HG03103 (cell line): Measurements from ENCODE around the gene VWA3B.

Source experiments
- ATAC-seq: cut with Tn5 transposase; IDR thresholded peaks from one replicate; pipeline ENCODE4 v1.9.1; 2021; ENCODE audit warnings: low read depth; ENCODE audit not compliant: unreplicated experiment

Gene VWA3B

DNA sequence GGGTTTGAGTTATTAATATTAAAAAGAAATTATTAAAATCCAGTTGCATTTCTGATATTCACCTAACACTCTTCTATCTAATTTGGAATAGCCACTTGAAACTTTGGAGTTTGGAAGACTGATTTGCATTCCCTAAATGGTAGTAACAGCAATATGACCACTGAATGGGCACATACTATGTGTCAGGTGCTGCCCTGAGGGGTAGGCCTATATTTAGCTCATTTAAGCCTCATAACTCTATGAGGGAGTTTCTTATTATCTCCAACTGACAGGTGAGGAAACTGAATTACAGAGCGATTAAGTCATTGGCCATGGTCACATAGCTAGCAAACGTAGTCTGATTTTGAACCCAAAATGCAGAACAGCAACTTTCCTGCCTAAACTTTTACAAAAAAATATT is 77.3 kb downstream of the VWA3B start:
- ATAC-seq = no peak

DNA sequence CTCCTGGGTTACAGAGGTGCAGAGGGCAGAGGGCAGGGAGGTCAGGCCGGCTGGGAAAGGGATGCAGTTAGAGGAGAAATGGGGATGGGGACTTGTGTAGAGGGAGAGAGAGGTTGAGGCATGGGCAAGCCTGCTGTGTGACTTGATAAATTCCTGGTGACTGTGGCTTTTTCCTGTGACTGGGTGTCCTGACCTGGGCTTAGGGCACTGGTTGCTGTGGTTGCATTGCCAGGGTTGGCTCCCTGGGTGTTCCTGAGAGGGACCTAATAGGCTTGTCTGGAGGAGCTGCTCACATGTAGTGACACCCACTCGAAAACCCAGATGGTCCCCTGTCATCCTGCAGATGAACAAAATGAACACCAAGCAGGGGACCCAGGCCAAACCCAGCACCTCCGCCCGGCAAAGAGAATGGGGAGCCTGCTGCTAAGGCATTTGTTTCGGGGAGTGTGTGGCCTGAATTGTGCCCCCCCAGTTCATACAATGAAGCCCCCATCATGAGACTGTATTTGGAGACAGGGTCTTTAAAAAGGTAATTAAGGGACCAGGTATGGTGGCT is 78.6 kb downstream of the VWA3B start:
- no peak for ATAC-seq

DNA sequence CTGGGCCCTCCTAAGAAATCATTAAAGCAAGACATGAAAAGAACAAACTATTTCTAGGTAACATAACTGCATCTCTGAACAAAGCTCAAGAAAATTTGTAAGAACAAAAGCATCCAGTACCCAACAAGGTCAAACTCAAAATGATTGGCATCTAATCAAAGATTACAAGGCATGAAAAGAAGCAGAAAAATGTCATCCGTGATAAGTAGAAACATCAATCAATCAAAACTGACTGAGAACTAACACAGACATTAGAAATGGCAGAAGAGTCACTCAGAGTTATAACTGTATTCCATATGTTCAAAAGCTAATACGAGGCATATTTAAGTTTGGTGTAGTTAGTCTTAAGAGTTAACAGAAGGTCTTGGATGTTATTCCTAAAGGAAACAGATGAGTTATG is 80.9 kb downstream of the VWA3B start:
- no peak for ATAC-seq

DNA sequence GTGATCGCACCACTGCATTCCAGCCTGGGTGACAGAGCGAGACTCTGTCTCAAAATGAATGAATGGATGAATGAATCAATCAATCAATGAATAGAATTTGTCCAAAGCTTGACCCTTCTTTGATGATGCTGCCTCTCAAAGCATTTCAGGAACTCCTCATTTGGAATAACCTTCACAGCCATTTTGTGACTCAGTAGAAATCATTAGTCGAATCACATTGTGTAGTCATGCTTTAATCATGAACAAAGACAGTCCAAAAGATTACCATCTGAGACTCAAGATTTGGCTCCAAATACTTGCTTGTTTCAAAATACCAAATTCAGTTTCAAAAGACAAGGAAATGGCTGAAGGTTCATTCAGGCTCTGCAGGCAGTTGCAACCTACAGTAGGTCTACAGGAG is 83.1 kb downstream of the VWA3B start:
- no peak for ATAC-seq

DNA sequence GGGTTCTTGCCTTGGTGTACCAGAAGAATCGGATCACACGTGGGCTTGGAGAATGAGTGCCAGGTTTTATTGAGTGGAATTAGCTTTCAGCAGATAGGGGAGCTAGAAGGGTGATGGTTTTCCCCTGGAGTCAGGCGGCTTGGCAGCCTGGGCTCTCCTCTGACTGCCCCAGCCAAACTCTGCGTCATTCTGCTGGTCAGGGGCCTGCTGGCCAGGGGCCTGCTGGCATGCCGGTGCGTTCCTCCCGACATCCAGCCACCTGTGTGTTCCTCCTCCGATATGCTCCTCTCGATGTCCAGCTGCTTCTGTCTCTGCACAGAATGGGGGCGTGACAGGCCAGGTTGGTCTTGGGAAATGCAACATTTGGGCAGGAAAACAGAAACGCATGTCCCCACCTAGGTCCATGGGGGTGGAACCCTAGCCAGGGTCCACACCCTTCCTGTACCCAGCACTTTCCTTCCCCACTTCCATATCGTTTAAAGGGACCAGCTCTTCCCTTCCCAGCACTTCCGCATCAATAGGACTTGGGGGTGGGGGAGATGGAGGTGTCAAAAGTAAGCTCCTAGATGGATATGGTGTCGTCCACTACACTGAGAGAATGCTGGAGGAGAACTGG is 85.3 kb downstream of the VWA3B start:
- no peak for ATAC-seq

DNA sequence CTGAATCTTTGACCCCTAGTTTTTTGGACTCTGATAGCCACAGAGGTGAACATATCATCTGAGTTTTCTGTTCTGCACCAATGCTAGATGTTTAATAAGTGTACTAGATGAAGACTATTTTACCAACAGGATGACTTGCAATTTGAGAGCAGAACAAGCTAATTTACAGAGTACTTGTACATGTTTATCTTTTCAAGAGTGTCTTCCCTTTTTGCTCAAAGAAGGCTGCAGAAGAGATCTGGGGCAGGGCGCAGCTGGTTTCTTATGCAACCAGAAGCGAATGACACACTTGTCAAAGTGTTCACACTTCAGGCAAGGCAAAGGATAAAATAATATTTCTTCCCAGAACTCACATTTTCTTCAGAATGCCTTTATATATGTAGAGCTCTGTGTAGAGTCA is 86.0 kb downstream of the VWA3B start:
- no peak for ATAC-seq

DNA sequence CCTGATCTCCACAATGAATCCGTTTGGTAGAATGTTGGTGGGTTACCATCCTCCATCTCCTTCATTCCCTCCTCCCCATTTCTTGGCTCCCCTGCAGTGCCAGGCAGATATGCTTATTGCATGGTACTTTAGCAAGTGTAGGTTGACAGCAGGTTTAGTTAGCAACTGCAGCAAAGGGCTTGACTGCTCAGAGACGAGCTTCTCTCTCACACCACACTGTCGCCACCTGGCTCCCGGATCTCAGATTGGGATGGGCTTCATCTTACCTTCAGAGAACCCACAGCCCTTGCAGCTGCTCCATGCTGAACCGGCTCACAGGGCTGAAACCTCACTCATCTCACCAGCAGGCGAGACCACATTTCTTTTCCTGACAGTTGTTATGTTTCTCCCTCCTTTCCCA is 88.8 kb downstream of the VWA3B start:
- no peak for ATAC-seq

DNA sequence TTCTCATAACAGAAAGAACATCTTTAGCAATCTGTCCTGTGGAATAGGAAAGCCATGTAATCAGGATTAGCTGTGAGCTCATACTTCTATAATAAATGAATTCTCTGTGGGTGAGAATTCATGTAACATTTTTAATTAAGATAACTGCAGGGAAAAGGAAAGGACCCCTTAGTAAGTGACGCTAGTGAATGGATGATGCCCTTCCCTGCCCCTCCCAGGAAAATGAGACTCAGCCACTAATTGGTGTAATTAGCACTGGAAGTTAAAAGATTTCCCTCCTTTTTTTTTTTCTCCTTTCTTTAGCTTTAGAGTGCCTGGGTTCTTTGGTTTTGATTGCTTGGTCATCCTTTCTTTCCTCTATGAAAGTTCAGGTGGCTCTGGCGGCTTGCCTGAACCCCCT is 90.3 kb downstream of the VWA3B start:
- ATAC-seq = no peak

DNA sequence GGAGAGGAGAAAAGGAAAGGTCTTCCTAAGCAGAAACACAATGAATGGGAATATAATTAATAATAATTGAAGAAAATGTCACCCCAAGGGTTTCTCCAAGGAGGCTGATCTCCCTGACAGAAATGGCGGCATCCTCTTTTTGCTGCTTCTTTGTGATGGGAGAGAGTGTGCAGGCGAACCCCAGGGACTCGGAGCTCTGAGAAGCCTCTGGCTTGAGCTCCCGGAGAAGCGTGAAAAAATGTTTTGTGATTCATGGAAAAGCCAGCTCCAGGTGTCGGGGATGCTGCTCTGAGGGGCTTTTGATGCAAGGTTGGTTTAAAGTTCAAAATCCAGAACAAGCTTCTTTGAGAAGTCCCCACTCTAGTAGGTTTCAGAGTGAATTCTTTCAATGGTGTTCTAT is 91.0 kb downstream of the VWA3B start:
- no peak for ATAC-seq

DNA sequence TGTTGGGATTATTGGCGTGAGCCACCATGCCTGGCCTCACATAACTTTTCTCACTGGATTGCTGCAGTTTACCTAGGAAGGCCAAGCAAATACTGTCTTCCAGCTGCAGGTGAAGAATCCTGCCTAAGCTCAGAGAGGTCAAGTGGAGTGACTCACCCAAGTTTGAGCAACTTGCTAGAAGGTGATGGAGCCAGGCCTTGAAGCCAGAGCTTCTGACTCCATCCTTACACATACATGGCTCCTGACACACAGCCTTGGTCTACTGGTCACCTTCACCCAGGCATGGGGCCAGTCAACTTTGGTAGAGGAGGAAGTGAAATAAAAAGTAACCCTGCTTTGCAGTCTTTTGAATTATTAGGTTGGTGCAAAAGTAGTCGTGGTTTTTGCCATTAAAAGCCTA is 93.5 kb downstream of the VWA3B start:
- ATAC-seq = no peak

DNA sequence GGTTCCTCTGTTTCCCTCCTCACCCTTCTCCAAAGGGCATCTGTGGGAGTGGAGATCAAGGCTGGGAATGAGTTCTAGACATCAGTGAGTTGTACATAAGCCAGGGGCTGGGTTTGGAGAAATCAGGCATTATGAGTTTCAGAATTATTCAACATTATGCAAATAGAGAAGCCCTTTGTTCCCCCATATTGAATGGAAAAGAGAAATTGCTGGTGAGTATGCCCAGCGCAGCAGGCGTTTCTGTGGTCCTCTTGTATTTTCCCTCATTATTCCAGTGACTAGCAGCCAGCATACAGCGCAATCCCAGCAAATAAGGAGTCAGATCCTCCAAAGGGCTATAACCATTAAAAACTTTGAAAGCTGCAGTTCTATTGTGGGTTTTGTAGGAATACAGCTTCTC is 94.4 kb downstream of the VWA3B start:
- ATAC-seq = no peak

DNA sequence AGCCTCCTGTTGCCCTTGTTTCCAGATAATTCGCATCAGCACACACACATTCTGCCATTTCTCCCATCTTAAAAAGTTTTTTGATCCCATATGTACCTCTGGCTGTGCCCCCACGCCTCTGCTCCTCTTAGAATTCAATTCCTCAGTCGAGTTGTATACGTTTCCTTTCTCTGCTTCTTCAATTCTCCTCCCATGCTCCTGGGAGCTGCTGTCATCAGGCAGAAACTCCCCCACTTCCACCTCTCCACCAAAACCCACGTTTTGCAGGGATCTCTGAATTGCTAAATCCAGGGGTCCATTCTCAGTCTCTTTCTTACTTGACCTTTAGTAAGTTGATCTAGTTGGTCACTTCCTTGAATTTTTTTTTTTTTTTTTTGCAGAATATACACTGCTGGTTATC is 98.8 kb downstream of the VWA3B start:
- ATAC-seq = no peak

DNA sequence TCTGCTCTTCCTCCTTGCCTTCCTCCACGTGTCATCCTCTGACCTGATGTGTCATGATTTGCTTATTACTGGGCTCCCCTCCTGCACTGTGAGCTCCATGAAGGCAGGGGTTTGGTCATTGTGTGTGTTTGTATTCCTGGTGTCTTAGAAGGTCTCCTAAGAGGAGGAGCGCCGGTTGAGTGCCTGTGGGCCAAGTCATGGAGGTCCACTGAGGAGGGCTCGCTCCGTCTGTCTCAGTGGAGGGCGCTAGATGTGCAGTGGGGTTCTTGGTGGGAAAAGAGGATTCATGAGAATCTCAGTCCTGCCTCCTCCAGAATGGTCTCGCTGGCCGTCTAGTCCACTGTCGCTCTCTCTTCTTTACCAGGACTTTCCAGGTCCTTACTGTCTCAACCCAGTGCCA is 100.2 kb downstream of the VWA3B start:
- ATAC-seq = no peak

DNA sequence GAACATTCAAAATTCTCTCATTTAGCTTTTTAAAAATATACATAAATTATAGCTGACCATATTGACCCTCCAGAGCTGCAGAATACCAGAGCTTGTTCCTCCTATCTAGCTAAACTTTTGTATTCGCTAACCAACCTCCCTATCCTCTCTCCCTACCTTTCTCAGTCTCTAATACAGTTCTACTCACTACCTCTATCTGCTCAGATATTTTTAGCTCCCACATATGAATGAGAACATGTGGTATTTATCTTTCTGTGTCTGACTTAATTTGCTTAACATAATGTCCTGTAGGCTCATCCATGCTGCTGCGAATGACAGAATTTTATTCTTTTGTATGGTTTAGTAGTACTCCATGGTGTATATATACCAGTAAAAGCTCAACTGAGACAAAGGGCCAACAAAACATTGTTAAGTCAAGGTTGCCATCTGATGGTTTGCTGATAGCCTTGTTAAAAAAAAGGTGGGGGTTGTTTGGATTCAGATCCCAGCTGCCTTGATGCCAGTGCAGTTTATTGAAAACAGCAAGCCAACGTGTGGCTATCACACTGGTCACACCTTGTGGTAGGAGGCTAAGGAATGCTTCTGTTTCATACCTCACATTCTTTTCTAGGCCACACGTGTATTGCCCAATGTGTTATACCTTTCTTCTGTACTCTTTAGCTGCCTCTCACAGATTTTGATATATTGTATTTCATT is 101.5 kb downstream of the VWA3B start:
- no peak for ATAC-seq

DNA sequence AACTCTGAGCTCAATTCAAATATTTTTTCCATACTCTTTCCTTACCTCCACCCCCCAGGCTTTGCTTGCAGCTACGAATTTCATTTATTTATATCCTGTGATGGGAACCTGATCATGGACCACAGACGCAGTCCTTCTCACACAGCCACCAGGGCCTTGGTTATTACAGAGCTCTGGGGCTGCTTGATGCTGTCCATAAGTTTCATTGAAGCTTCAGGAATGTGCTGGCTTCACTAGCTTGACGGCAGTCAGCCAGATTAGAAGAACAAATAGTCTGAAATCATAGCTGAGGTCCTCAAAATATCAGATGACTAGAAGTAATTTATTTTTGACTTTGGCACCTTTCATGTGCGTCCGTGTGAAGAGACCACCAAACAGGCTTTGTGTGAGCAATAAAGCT is 104.9 kb downstream of the VWA3B start:
- no peak for ATAC-seq

DNA sequence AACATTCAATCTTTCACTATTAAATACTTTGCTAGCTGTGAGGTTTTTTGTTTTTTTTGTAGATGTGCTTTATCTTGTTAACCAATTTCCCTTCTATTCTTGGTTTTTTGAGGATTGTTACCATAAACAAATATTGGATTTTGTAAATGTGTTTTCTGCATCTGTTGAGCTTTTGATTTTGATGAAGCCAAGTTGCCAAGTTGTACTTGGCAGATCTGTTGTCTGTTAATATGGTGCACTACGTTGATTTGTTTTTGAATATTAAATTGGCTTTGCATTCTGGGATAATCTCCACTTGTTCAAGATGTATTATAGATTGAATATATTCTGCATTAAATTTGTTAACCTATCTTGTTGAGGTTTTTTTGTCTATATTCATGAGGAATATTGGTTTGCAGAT is 114.6 kb downstream of the VWA3B start:
- no peak for ATAC-seq

DNA sequence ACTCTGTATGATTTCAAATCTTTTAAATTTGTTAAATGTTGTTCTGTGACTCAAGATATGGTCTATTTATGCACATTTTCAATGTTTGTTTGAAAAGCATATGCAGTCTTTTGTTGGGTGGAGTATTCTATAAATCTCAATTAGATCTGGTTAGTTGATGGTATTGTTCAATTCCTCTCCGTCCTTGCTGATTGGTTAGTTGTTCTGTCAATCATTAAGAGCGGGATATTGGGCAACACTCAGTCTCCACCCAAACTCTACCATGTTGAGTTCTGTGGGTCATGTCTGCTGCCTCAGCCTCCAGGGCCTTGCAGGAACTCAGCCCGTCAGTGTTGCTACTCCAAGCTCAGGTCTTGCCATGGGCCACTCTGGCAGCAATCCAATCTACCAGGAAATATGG is 118.9 kb downstream of the VWA3B start:
- ATAC-seq = no peak

DNA sequence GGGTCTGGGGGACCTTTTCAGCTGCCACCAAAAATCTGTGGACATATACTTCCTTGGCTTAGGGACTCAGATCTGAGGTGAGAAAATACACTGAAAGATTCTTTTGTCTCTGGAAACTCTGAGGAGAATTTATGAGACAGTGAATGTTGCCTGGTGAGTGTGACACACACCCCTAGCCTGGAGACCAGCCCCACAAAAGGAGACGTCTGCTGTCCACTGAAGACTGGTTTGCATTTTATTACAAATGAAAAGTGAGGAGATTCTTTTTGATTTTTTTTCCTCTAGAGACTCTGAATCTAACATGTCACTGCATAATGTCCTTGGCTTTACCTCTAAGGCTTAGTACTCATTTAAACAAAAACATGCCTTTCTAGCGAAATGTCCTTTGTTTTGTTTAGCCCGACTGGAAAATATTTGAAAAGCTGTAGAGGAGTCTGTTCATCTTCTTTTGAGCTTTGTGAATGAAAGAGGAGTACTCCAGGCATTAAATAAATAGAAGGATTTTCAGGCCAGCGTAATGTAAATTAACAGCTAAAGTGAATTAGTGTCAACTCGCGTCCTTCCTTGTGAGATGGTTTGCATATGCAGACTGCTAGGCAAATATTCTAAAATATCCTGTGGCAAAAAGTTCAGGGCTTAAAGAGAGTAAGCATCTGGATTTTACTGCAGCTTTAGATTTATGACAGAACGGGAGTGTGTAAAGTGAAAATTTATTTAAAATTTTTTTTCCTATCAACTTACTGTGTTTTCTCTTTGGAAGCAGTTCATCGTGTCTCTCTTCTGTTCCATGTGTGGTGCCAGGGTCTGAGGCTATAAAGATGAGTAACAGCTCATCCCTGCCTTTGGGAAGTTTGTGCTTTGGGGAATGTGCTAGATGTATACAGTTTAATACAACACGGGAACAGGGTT is 125.4 kb downstream of the VWA3B start:
- ATAC-seq = no peak

DNA sequence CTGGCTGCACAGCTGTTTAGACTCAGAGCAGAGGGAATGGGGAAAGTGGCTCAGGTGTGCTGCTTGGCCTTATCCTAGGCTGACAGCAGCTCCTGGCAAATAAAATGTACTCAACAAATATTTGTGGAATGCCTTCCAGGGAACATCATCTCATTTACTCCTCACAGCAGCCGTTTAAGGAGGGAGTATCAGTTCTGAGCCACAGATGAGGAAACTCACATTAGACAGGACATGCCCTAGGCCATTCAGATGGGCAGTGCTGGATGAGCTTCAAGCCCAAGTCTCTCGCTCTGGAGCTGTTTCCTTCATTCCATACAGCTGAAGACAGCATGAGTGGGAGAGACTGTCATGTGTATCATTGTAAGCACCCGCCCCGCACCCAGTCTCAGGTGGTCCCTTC is 129.6 kb downstream of the VWA3B start:
- ATAC-seq = no peak

DNA sequence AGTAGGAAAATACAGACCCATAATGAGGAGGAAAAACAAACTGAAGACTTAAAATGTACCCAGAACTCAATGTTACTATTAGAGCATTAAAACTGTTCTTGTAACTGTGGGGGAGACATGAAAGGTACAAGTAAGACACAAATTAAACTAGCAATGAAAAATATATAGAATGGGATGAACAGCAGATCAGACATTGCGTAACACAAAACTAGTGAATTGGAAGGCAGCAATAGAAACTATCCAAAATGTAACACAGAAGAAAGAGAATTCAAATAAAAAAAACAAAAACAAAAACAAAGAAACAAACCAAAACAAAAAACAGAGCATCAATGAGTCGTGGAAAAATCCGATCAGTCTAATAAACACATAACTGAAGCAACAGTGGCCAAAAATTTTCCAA is 132.2 kb downstream of the VWA3B start:
- no peak for ATAC-seq

DNA sequence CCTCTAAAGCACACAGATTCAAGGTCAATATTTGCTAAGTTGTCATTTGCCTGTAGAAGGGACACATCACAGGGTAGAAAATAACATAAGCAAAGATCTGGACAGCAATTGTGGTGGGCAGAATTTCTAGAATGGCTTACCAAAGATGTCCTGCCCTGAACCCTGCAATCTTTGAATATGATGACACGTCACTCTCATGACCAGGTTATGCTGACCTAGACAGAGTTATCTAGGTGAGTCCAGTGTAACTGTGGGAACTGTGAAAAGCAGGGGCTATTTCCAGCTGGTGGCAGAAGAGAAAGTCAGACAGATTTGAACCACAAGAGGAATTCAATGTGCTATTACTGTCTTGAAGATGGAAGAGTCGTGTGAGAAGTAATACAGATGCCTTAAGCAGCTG is 147.0 kb downstream of the VWA3B start:
- no peak for ATAC-seq
